ENCODE results near the gene STK32C.
"Not testable (repeated sequence)": the region's sequence is repeated elsewhere in the genome, so short reads cannot be mapped to it uniquely, and the experiment has no call there.

The STK32C gene

DNA sequence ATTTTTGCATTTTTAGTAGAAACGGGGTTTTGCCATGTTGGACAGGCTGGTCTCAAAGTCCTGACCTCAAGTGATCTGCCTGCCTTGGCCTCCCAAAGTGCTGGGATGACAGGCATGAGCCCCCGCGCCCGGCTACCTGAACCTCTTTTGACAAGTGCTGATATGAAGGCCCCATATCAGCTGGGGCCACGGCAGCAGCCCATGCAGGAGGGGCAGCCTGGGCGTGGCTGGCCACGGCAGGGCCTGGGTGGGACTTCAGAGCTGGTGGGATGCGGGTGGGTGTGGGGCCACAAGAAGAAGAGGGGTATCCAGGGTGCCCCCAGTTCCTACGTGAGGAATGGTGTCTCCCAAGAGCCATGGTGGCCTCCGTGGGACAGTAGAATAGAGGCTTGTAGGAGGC lies 31.1 kb upstream of the STK32C start:
- DNase-seq (ENCODE audit: low read depth in 2 of 2), result no peak

DNA sequence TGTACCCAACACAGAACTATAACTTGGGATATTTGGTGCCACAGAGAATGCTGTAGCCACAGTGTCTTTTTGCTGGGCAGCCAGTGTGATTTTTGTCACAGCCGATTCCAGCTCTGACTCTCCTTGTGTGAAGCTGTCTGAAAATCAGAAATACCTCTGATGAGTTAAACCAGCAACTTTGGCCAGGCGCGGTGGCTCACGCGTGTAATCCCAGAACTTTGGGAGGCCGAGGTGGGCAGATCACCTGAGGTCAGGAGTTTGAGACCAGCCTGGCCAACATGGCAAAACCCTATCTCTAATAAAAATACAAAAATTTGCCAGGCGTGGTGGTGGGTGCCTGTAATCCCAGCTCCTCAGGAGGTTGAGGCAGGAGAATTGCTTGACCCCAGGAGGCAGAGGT lies 30.1 kb upstream of the STK32C start:
- DNase-seq (ENCODE audit: low read depth in 2 of 2), result not testable (repeated sequence)

DNA sequence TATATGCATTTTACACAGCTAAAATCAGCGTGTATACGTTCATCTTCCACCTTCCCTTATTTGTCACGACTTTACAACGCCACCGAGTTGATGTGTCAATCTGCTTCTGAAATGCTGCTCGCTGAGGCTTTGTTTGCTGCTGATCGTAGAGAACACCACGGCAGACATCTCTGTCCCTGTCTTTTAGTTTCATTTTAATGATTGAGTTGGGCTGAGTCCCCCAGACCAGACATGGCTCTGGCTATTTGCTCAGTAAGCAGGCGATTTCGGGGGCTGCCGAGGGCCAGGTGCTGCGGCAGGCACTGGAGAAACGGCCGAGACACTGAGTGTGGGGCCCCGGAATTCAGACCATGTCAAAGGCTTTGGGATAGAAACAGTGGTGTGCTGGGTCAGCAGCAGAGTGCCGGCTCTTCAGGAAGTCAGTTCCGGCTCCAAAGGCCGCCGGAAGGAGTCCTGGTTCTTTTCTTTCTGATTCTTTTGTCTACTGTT lies 29.2 kb upstream of the STK32C start:
- no peak for DNase-seq (ENCODE audit: low read depth in 2 of 2)

DNA sequence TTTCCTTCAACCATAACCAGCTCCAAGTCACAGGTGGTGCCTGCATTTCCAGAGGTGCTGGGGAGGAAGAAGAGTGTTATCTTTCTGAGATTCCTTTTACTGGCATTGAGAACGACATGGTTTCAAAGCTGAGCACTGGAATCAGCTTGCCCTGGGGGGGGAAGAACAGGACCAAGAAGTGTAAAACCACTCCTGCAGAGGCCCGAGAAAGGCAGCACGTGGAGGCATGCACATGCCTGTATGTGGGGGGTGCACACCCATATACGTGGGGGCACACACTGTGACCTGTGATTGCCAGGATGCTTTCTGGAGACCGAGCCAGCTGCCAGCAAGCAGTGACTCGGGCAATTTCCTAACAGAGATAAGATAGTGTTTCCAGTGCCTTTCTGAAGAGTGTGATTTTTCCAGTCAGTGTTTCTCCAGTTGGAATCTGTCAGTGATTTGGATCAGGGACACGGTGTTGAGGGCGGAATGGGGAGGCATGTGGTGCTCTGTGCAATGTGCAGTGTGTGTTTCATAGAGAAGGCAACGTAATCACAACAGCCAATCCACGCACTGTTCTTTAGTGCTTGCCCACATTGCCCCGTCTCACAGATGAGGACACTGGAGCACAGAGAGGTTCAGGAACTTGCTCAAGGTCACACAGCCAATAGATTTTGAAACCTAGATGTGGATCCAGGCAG lies 28.5 kb upstream of the STK32C start:
- DNase-seq (ENCODE audit: low read depth in 2 of 2), result no peak

DNA sequence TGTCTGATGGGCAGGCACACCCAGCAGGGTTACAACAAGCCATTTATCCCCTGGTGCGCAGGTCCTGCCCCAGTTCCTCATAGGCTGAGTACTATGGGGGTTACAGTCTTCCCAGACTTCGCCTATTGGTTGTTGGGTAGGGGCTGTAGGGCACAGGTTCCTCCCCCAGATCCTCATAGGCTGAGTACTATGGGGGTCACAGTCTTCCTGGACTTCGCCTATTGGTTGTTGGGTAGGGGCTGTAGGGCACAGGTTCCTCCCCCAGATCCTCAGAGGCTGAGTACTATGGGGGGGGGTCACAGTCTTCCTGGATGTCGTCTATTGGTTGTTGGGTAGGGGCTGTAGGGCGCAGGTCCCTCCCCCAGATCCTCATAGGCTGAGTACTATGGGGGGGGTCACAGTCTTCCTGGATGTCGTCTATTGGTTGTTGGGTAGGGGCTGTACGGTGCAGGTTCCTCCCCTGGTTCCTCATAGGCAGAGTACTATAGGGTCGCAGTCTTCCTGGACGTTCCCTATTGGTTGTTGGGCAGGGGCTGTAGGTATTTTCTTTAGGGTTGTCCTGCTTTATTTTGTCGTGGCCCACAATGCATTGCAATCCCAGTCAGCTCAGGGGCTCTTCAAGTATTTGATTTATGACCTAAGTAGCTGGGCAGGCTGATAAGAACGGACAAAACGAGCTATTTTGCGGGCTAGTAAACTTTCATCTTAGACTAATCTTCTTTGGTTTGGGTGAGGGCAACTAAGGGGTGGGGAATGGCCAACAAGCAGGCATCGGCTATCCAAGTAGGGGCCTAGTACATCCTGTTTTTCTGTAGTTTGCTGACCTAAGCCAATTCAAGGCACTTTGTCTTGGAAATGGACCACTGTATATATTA lies 27.7 kb upstream of the STK32C start:
- DNase-seq (ENCODE audit: low read depth in 2 of 2), result no peak

DNA sequence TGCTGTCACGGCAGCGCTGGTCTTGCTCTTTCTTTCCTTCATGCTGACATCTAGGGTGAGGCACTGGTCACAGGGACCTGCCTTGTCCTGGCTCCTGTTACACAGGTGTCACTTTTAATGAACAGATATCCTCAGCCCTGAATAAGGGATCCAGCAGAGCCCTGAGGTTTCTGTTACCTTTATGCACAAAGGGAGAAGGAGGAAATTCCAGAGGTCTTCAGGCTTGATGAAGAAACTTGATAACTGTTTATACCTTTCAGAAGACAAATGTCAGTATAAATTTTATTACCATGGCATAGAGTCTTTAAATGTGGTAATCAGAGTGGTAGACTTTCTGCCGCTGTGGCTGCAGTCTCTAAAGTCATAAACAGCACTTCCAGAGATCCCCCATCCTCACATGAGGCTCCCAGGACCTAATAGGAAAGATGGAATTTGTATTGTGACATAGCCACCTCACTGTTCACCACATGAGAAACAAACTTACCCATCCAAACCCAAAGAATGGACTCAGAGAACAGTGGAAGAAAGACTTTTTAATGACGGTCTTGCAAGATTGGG lies 27.0 kb upstream of the STK32C start:
- no peak for DNase-seq (ENCODE audit: low read depth in 2 of 2)

DNA sequence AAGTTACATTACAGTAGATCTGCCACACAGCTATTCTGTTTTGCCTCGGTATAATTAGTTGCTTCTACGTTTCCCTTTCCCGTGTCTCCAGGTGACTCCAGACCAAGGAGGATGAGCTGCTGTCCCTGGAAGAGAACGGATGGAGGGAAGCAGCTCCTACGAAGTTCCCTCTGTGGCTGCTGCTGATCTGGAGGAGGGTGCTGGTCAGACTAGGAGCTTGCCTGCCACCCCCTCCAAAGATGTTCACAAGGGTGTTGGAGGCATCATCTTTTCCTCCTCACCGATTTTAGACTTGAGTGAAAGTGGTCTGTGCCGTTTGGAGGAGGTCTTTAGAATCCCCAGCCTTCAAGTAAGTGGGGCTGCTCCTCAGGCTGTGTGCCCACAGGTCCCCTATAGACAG lies 25.6 kb upstream of the STK32C start:
- no peak for DNase-seq (ENCODE audit: low read depth in 2 of 2)

DNA sequence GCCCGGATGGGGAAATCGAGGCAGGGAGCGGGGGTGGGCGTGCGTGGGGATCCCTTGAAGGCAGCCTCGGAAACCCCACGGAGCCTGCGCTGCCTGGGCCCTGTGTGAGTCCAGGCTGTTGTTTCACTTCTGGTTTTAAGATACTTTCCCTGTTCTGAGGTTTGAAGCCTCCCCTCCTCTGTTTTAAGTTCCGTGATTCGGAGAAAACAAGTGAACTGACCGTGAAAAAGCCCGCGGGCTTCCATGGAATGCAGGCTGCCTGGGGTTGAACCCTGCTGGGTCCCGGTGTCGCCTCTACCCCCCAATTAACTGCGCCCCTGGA lies 24.6 kb upstream of the STK32C start:
- DNase-seq (ENCODE audit: low read depth in 2 of 2), result no peak

DNA sequence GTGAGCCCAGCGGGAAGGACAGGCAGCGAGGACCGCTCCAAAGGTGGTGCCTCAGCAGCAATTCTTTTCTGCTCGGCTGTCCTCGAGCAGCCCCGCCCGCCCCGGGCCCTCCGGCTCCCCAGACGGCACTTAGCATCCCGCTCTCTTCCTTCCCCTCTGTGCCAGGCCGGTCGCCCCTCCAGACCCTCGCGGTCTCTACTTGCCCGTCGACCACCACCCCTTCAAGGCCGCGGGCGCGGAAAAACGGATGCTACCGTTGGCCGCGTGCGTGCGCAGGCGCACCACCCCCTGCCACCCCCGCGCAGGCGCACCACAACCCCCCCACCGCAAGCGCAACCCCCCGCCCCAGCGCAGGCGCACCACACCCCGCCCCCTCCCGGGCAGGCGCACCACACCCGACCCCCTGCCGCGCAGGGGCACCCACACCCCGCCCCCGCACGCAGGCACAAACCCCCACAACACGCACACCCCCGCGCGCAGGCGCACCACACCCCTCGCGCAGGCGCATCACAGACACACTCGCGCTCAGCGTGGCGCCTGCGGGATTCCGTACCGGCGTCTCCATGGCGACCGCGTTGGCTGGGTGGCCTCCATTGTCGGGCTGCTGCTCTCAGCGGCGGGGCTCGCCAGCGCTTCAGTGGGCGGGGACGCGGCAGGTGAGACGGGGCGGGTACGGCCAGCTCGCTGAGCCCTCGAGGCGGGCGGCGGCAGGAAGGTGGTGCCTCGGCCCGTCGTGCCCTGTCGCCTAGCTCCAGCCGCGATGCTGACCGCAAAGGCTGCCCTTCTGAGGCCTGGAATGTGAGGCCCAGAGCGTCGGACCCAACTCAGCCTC lies 24.1 kb upstream of the STK32C start, which contains the start of gene LRRC27:
Gene LRRC27, plus strand, starts transcription at position 593 of the 832 bp plus-strand sequence. CDS start 1,332 bp downstream, outside the sequence.
- DNase-seq (ENCODE audit: low read depth in 2 of 2), result peak; percentile 99 to 100

DNA sequence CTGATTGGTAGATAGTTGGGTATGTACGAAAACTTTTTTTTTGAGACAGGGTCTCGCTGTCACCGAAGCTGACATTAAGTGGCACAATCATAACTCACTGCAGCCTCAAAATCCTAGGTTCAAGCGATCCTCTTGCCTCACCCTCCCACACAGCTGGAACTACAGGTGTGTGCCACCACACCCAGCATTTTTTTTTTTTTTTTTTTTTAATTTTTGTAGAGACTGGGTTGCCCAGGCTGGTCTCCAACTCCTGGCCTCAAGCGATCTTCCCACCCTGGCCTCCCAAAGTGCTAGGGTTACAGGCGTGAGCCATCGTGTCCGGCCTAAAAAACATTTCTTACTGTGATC lies 22.7 kb upstream of the STK32C start:
- DNase-seq (ENCODE audit: low read depth in 2 of 2), result no peak

DNA sequence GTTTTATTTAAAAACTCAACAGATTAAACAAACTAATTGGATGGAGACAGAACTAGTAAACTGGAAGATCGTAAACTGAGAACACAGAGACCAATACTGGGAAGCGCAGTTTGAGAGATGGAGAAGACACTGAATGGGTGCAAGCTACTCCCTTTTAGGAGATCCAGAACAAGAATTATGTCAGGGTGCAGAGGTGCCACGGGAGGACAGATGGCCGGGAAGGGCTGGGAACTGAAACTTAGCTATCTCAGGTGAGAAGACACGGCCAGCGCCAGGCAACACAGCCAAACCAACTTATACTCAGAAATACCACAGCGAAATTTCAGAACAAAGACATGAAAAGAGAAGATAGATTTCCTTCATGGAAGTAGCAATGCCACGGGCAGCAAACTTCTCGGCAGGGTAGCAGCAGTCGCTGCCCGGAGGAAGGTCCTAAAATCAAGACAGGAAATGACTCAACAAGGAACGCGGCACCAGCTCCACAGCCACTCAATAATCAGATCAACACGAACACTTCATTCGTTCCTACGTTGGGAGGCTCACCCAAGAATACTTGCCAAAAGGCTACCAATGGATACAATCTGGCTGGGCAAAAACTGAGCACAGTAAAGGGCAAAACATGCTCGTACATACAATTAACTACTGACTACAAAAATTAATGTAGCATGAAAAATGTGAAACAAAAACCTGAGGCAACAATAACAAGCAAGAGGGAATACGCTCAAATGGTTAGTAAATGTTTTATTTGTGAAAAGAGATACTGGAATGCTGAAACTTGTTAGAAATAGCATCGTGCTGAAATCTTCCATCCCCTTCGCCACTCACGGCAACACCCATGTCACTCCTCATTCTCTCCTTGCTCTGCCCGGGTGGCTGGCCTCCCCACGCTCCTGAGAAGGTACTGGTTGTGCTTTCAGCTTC lies 22.1 kb upstream of the STK32C start:
- no peak for DNase-seq (ENCODE audit: low read depth in 2 of 2)

DNA sequence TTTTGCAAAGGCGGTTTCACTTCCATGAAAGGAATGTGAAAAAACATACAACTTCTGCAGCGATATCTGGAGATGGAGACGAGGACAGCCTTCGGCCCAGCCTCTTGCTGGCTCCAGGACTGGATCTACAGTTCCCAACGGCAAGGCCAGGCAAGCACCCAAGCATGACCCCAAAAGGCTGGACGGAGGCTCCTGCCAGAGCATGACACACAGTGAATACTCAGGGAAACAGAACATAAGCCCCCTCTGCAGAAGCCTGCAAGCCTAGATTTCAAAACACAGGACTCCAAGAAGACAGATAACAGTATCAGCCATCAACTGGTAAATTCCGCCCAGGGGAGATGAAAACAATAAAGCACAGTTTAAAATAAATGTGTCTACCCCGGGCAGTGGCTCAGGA lies 21.0 kb upstream of the STK32C start:
- DNase-seq (ENCODE audit: low read depth in 2 of 2), result no peak

DNA sequence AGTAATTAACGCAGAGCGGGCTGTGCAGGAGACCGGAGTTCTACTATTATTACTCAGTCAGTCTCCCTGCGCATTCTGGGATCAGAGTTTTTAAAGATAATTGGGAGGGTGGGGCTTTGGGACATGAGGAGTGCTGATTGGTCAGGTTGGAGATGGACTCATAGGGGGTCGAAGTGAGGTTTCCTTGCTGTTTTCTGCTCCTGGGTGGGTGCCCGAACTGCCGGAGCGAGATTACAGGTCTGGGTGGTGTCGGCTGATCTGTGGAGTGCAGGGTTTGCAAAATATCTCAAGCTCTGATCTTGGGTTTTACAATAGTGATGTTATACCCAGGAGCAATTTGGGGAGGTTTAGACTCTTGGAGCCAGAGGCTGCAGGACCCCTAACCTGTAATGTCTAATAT lies 20.4 kb upstream of the STK32C start:
- DNase-seq (ENCODE audit: low read depth in 2 of 2), result no peak

DNA sequence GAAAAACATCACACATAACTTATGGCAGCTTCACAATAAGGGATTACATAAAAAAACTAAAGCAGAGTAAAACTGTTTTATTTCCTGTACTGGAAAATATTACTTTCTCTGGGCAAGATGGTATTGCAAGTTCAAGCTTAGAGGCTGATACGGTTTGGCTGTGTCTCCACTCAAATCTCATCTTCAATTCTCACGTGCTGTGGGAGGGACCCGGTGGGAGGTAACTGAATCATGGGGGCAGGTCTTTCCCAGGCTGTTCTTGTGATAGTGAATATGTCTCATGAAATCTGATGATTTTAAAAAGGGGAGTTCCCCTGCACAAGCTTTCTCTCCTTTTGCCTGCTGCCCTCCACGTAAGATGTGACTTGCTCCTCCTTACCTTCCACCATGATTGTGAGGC lies 19.2 kb upstream of the STK32C start:
- no peak for DNase-seq (ENCODE audit: low read depth in 2 of 2)

DNA sequence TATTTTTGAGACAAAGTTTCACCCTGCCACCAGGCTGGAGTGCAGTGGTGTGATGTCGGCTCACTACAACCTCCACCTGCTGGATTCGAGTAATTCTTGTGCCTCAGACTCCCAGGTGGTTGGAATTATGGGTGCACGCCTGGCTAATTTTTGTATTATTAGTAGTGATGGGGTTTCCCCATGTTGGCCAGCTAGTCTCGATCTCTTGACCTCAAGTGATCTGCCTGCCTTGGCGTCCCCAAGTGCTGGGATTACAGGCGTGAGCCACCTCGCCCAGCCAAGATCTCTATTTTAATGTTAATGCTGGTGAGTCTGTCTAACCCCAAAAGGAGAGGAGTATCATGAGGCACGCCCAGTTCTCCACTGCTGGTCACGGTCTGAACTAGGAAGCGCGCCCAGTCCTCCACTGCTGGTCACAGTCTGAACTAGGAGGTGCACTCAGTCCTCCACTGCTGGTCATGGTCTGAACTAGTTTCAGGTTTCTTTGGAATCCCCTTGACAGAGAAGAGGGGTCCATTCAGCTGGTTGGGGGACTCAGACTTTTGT lies 18.7 kb upstream of the STK32C start:
- DNase-seq (ENCODE audit: low read depth in 2 of 2), result no peak

DNA sequence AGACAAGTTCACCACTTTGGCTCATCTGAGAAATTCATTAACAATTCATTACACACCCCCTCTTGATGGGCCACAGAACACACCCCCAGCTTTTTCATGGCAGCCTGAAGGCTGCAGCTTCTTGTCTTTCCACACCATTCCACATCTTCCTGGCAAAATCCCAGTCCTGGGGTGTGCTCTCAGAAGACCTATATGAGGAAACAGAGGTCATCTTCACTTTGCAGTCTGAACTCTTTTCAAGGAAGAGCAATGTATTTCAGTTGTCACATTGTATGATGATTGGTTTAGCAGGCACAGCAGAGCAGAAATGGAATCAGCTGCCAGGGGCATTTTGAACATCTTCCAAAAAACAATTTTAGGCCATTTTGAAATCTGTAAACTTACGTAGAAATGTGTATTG lies 16.4 kb upstream of the STK32C start:
- no peak for DNase-seq (ENCODE audit: low read depth in 2 of 2)

DNA sequence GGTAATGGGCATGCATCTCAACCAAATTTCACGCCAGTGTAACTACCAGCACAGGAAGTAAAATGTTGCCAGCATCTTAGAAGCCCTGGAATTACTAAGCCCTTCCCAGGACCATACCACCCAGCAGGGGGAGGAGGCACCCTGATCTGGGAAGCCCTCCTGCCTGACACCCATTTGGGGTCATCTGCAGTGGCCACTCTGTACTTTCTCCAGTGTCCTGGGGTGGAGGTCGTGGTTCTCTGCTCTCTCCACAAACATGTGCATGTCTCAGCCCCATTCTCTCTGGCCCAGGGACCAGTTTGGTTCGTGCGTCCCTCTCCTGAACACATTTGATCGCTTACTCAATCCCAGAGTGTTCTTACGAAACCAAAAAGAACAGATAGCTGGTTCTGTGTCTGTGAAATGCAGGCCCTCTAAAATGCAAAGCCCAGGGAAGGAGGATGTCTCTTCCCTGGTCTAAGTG lies 14.9 kb upstream of the STK32C start:
- DNase-seq (ENCODE audit: low read depth in 2 of 2), result no peak

DNA sequence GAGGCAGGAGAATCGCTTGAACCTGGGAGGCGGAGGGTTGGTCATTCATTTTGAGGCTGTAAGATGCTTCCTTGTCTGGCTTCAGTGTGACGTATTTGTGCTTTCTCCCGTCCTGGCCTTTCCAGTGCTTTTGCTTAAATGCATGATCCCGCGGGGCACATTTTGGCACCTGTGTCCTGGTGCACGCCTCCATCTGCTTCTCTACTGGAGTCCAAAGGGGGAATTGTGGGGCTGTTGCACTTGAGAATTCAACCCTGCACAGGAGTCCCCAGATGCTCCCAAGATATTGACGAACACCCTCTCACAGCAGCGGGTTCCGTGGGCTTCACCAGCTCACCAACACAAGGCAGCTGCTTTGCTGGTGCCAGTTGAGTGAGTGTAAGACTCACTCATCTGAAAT lies 14.0 kb upstream of the STK32C start:
- no peak for DNase-seq (ENCODE audit: low read depth in 2 of 2)

DNA sequence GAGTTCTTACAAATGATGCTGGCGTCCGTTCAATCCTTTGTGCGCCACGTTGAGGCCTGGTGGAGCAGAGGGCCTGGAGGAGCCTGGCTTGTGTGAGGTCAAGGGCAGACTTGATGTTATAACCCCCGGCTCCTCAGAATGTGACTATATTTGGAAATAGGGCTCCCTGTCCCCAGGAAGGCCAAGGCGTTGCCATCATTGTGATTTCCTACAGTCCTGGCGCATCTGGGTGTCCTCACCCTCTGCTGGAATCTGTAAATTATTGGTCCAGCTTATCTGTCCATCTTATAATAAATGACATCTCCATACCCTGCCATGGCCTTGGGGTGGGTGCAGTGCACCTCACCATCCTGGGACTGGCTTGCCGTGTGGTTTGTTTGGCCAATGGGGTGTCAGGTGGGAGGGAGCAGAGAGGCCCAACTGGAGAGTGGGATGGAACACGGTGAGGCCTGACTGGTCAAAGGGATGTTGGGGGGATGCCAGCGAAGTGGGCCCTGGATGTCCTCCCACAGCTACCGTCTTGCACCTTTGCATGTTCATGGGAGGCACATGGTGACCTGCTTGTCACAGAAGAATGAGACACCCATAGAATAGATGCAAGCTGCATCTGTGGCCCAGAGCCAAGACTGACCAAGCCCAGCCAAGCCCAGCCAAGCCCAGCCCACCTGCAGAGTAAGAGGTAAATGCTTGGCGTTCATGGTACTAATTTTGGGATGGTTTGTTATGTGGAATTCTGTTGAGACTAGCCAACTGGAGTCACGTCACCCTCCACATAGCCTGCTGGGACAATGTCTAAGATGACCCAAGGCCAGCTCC lies 13.1 kb upstream of the STK32C start:
- DNase-seq (ENCODE audit: low read depth in 2 of 2), result no peak

Data from stimulated activated CD4-positive, alpha-beta T cell treated with anti-CD3 and anti-CD28 coated beads, Interleukin-1b, Interleukin-23, amount 100 ng/mL, for 1 hour (primary cell).